ENCODE measurements around the gene RUBCN.

RUBCN gene

DNA sequence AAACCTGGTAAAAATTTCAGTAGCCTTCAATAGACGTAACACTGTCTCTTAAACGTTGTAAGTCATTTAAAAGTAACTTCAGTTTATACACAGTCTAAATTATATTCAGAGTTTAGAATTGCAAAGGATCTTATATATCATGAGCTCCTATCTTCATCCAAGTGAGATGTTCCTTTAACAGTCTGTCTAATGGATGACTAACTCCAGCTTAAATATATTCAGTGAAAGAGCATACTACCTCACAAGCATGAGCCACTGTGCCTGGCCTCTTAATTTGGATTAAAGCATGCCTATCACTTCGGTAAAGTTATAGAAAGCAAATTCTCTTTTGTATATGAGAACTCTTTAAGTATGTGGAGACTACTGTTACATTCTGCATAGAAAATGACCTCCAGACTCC is 20.0 kb upstream of the RUBCN start:
- TF ChIP-seq, protein P1, sequence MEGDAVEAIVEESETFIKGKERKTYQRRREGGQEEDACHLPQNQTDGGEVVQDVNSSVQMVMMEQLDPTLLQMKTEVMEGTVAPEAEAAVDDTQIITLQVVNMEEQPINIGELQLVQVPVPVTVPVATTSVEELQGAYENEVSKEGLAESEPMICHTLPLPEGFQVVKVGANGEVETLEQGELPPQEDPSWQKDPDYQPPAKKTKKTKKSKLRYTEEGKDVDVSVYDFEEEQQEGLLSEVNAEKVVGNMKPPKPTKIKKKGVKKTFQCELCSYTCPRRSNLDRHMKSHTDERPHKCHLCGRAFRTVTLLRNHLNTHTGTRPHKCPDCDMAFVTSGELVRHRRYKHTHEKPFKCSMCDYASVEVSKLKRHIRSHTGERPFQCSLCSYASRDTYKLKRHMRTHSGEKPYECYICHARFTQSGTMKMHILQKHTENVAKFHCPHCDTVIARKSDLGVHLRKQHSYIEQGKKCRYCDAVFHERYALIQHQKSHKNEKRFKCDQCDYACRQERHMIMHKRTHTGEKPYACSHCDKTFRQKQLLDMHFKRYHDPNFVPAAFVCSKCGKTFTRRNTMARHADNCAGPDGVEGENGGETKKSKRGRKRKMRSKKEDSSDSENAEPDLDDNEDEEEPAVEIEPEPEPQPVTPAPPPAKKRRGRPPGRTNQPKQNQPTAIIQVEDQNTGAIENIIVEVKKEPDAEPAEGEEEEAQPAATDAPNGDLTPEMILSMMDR (conservative IDR thresholded peaks at IDR 0.05; ENCODE audit: control insufficient read depth, insufficient read depth, low read depth, low read length): no peak
- H3K4me3 ChIP-seq (ENCODE audit: control insufficient read depth, low read depth, low read length): no peak overlapping the region
- DNase-seq (ENCODE audit: low read depth): no peak

DNA sequence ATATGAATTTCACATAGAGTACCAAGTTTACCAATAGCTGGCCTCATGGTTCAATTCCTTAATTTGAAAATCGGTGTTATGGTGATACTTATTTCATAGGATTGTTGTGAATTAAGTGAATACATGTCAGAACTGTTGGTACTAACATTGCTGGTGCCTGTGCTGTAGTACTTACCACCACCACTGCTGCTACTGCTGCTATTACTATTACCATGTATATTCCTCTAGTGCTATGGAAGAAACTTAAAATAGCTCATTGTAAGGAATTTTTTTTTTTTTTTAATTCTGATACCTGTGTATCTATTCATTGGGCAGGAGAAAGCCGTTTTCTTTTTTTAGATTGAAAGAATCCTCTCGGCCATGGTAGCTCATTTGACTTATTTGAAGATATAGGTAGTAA is 16.6 kb upstream of the RUBCN start:
- DNase-seq (ENCODE audit: low read depth): peak; percentile 7
- no peak overlapping the region for H3K4me3 ChIP-seq (ENCODE audit: control insufficient read depth, low read depth, low read length)
- TF ChIP-seq, protein P1 (conservative IDR thresholded peaks at IDR 0.05; ENCODE audit: control insufficient read depth, insufficient read depth, low read depth, low read length): no peak

DNA sequence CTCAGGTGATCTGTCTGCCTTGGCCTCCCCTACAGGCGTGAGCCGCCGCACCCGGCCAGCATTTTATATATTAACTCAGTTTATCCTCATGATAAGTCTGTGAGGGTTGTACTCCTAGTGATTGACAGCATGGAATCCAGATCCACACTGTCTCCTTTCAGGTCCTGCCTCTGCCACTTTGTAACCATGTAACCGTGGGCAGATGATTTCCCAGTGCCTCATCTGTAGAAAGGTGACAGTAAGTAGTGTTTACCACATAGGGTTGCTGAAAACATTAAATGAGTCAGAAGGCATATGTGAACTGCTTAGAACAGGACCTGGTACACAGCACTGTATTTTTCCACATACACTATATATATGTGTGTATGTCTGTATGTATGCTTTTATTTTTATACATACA is 15.4 kb upstream of the RUBCN start:
- TF ChIP-seq, protein P1 (conservative IDR thresholded peaks at IDR 0.05; ENCODE audit: control insufficient read depth, insufficient read depth, low read depth, low read length): no peak
- DNase-seq (ENCODE audit: low read depth): peak; percentile 48
- H3K4me3 ChIP-seq (ENCODE audit: control insufficient read depth, low read depth, low read length): peak overlapping the region; percentile 5

DNA sequence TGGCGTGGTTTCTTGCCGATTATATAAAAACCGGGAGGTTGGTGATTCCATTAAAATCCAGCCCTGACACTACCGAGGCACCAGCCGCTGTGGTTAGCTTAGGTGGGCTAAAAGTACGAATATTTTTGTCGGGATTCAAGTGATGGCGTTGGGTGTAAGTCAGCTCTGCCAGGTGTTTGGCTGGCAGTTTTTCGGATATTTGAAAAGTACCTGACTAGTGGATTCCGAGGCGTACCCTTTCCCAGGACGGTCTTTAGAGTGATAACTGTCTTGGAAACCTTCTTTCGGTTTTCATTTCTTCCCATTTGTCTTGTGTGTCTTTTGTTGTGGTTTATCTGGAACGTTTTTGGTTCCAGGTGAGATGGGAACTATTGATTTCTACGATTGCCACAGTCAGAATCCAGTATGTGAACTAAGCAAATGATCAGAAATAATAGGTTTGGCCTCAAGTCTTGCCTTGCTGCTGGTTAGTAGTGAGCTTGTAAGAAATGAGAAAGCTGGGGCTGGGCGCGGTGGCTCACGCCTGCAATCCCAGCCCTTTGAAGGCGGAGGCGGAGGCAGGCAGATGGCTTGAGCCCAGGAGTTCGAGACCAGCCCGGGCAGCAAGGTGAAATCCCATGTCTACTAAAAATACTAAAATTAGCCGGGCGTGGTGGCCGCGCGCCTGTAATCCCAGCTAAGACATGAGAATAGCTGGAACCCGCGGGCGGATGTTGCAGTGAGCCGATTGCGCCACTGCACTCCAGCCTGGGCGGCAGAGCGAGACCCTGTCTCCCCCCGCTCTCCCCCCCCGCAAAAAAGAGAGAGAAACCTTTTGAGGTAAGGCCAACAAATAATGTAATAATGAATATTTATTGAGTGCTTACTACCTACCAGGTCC is 14.4 kb upstream of the RUBCN start:
- peak; percentile 48 for DNase-seq (ENCODE audit: low read depth)
- peak overlapping the region; percentile 86 for H3K4me3 ChIP-seq (ENCODE audit: control insufficient read depth, low read depth, low read length)
- TF ChIP-seq, protein P1 (conservative IDR thresholded peaks at IDR 0.05; ENCODE audit: control insufficient read depth, insufficient read depth, low read depth, low read length): no peak

DNA sequence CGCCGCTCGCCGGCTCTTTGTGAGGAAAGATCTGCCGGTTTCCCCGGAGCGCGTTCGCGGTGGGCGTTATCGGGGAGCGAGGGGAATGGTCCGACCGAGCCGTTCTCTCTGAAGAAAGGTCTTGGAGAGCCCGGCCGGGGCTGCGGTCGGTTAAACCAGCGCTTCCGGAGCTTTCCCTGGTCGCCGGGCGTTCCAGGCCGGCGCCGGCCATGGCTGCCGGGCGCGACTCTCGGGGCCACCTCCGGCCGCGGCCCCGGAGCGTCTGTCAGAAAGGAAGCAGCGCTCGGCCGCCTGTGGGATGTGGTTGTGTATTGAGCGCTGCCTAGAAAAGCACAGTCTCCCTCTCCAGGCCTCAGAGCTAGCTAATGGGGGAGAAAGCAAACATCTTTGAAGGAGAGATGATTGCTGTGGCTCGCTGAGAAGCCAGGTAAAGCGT is 13.7 kb upstream of the RUBCN start:
- TF ChIP-seq, protein P1 (conservative IDR thresholded peaks at IDR 0.05; ENCODE audit: control insufficient read depth, insufficient read depth, low read depth, low read length): no peak
- peak; percentile 63 for DNase-seq (ENCODE audit: low read depth)
- H3K4me3 ChIP-seq (ENCODE audit: control insufficient read depth, low read depth, low read length): peak overlapping the region; percentile 86

DNA sequence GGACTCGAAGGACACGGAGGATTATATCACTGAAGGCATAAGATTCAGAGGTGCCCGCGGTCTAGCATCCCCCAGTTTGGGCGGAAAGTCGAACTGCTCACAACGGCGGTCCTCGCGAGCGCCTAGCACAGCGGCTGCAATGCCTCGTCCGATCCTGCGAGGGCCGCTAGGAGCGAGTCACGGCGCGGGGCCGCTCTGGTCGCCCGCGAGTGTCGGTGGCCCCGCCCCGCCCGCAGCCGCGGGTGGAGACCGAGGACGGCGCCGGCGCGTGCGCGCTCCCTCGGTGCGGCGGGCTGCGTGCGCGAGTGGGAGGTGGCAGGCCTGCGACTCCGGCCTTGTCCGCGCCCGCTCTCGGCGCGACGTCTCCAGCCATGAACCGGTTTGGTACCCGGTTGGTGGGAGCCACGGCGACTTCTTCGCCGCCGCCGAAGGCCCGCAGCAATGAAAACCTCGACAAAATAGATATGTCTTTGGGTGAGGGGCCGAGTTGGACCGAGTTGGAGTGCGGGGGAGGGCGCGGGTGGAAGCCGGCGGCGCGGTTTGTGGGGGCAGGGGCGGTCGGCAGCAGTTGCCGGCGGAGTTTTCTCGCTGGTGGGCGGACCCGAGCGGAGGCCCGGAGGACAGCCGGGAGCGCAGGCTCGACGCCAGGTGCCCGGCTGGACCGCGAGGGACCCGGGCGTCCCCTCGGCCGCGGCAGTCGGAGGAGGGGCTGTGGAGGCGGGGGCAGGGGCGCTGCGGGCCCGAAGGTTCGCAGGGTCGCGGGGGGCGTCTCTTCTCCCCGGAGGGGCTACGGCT is 13.1 kb upstream of the RUBCN start, which contains the start of gene FYTTD1:
FYTTD1 (plus strand) TSS at position 283 of the 795 bp plus-strand sequence; CDS start at position 372, 89 bp downstream.
- TF ChIP-seq, protein P1 (conservative IDR thresholded peaks at IDR 0.05; ENCODE audit: control insufficient read depth, insufficient read depth, low read depth, low read length): peak; percentile 17
- peak; percentile 73 for DNase-seq (ENCODE audit: low read depth)
- peak within 1 kb of the TSS; percentile 86 for H3K4me3 ChIP-seq (ENCODE audit: control insufficient read depth, low read depth, low read length)

All from fibroblast of mammary gland (primary cell).